ENCODE data around the gene ITIH1.

ITIH1 gene

DNA sequence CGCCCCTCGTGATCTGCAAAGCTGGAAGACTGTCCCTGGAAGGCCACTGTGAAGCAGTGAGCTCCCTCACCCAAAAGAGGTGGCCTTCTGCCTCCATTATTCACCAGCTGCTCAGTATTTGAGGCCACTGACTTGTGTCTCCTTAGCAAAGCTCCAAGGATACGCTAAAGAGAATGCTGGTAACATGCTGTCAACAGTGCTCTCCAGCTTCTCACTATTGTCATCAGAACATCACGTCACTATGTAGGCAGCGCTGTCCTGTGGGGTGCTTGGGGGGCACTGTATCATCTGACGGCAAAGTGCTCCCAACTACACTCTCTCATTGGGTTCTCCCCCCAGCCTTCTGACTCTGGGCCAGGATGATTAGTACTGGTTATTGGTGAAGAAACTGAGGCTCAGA is 38.8 kb downstream of the ITIH1 start:
- no peak for DNase-seq (ENCODE audit: low read depth)

DNA sequence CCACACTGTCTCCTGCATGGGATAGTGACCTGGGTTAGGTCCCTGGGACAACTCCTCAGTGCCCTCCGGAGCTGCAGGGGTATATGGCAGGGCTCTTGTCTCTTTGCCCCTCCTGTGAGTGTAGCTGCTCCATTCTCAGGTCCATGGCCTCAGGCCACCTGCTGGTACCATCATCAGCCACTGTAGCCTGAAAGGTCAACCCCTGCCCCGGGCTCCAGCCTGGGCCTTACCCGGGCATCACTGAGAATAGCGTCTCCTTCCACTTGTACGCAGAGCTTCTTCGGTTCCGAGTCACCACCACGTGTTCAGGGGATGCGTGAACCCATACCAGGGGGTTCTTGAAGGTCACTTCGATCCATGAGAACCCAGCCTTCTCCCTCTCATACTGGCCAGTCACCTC is 39.3 kb downstream of the ITIH1 start:
- no peak for DNase-seq (ENCODE audit: low read depth)

DNA sequence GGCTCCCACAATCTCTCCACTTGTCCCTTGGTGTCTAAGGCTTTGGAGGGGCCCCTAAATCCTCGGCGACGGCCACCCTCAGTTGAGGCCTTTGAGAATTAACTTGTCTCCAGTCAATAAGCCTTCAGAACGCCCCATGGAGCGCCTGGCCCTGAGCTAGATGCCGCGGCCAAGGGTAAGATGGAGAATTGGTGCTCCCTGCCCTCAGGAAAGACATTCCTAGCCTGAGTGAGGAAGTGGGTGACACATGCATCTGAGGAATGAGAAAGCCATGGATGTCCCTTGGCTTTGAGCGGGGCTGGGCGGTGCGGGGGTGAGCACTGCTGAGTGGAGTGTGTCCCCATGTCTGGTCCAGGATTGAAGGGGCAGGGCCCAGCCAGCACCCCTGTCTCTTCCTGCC is 39.8 kb downstream of the ITIH1 start:
- no peak for DNase-seq (ENCODE audit: low read depth)

DNA sequence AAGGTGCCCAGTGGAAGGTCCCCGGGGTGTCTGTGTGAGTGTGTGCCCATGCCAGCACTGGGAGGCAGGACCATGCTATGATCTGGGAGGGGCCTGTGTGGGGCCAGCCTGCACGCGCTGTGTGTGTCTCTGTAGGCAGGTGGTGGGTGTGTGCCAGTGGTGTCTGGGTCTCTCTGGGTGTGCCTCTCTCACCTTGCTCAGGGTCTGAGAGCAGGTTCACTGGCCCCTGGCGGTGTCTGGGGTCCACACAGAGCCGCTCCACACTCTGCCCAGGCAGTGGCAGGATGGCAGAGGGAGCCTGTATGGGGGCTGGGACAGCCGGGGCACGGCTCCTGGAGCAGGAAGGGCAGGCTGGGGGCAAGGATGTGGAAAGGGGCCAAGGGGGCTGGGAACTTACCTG is 40.5 kb downstream of the ITIH1 start:
- DNase-seq (ENCODE audit: low read depth): no peak

DNA sequence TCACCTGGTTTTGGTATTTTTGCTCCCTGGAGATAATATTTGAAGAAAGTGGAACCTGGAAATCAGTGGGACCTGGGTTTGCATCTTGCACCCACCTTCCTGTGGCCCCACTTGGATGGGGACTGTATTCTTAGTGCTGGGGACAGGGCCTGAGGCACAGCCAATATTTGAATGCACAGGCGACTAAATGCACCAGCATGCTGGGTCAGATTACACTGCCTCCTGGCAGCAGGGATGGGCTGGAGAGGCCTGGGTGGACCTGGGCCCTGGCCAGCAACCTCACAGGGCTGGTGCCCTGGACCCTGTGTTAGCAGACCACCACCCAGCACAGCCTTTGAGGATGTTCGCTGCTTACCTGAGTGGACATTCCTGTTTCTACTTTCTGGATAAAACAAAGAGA is 42.5 kb downstream of the ITIH1 start:
- DNase-seq (ENCODE audit: low read depth): no peak

DNA sequence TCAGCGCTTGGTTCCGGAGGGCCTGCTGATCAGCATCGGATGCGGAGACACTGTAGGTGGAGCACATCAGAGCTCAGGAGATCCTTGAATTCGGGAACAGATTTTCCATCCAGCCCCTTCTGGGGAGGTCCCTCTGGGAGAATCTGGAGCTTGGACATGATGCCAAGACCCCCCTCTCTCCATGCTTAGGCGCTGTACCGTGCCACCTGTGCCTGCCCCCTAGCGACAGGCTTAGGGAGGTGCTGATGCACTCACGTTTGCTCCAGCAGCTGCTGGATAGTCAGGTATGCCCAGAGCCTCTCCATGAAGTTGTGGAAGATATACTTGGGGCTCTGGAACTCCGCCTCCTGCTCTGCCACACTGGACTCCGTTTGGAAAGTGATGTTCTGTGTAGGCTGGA is 43.3 kb downstream of the ITIH1 start:
- DNase-seq (ENCODE audit: low read depth): peak; percentile 12

- no peak for DNase-seq (ENCODE audit: low read depth)
Observed at GRCh38 chr3:52822363-52822762, 45.0 kb downstream of the ITIH1 start.

- no peak for DNase-seq (ENCODE audit: low read depth)
Observed at GRCh38 chr3:52824037-52824436, 46.6 kb downstream of the ITIH1 start.

DNA sequence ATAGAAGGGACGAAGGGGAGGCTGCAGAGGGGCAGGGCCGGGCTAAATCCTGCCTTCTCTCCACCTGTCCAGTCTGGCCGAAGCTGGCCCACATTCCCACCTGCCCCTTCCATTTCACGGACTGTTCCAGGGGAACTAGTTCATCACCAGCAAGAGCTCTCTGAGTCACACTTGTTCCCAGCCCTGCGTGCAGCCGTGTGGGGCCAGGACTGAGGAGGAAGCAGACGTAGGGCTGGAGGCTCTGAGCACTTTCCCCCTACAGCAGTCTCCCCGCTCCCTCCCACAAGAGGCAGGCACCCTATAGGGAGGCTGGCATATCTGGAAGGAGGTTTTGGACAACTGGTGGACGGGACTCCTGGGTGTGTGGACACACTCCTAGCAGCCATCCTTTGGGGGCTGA is 50.0 kb downstream of the ITIH1 start:
- DNase-seq (ENCODE audit: low read depth): no peak

DNA sequence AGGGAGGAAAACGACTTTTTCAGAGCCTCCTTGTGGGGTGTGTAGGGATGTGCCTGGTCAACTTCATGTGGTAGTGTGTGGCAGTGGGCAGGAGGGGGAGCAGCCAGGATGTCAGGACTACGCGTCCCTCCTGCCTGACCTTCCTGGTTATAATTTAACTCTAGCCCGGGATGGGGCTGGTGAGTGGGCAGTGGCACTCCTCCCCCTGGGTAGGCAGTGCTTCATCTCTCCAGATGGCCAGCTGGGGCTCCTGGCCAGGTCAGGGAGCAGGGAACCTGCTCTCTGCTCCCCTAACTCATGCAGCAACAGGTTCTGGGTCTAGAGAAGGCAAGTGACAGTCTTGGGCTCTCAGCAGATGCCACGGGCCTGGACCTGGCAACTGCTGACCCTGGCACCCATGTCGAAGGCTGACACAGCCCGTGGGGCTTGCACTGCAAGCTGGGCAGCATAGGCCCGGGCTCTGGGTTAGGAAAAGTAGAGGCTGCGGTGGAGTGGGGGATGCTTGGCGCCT is 50.5 kb downstream of the ITIH1 start:
- no peak for DNase-seq (ENCODE audit: low read depth)

DNA sequence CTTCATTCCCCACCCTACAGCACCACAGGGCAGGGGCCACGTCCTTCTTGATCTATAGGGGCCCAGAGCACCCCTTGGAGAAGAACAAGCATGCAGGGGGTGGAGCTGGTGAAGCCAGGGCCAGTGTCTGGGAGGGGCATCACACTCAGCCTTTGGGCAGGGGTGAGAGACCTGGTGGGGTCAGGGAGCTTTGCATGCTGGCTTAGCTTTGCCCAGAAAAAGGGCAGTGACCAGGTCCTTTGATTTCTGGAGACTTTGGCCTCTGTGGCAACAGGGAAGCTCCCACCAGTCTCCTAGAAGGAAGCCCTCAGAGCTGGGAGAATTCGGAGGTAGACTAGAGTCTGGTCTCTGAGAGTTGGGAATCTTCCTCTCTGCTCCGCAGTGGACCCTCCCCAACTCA is 52.1 kb downstream of the ITIH1 start:
- DNase-seq (ENCODE audit: low read depth): no peak

DNA sequence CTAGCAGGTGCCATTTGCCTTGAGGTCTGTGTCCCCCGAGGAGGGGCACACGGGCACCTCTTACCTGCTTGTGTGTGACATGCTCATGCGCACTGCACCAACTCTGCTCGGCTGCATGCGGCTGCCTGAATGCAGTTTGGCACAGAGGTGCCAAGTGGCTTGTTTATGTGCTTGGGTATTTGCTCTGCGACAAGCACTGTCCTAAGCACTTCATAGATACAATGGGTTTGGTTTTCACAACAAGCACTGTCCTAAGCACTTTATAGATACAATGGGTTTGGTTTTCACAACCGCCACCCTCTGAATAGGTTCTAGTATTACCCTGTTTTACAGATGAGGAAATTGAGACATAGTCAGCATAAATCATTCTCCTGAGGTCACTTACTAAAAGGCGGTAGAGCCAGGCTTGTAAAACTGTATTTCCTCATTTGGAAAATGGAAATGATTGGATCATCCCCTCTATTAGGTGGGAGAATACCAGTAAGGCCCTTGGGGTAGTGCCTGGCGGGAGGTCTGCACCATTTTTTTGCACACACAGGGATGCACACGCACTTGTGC is 52.6 kb downstream of the ITIH1 start:
- no peak for DNase-seq (ENCODE audit: low read depth)

- no peak for DNase-seq (ENCODE audit: low read depth)
Observed at GRCh38 chr3:52830535-52831258, 53.3 kb downstream of the ITIH1 start, which contains the start of gene ITIH4. ITIH4 (minus strand) TSS chr3:52830672; CDS start chr3:52830642, 30 bp downstream.

GRCh38 chr3:52831500-52832301 is 54.3 kb downstream of the ITIH1 start:
- DNase-seq (ENCODE audit: low read depth): no peak

GRCh38 chr3:52833202-52833601 is 55.8 kb downstream of the ITIH1 start:
- DNase-seq (ENCODE audit: low read depth): no peak

DNA sequence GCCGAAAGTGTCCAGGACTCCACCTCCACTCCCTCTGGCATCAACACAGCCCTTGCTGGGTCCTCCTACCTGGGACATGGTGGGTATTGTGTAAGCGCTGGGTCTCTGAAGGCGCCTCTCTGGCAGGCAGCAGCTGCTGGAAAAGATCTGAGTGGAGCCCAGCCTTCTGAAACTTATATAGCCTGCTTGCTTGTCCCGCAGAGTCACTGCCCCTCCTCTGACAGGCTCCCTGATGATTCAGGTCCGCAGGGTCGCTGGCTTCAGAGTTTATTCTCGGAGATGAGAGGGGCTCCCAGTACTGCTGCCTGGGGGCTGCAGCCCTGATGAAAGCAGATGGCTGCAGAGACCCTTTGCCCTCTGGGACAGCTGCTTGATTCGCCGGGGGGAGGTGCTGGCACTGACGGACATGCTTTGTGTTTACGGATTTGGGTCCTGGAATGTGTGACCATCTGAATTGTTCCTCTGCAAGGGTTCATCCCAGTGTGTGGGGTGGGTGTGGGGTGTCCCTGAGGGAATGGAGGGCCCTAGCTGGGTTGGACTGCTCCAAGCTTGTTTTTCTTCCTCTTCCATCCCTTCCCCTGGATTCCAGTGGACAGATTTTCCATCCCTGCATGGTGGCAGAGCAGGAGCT is 57.6 kb downstream of the ITIH1 start, which contains the start of gene MUSTN1:
MUSTN1 (minus strand) TSS at position 149 of the 631 bp plus-strand sequence; CDS start at position 78, 71 bp downstream.
- DNase-seq (ENCODE audit: low read depth): no peak

DNA sequence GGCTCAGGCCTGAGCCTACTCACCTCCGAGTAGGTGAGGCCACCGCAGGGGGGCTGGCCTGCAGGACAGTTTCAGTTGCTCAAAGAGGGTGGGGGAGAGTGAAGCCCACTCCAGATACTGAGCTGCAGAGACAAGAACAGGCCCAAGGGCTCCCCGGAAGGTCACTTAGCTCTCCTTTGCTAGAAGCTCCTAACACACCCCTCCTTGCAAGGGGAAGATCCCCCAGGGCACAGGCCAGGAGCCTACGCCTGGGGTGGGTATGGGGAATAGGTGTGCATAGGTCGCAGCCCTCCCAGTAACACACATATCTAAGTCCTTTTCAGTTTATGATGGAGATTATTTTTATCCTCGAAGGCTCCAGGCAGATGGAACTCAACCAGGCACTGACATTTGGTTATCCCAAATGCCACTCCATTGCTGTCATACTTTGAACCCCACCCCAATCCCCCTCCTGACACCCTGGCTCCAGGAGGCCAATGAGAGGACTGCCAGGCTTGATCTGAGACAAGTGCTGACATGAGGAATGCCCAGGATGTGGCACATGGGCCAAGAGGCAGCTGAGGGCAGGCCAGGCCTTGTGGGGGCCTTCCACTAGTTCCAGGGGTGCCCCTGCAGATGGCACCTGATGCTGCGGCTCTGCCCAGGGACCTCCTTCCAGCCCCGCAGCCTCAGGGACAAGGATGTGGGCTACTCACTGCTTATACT is 58.5 kb downstream of the ITIH1 start:
- no peak for DNase-seq (ENCODE audit: low read depth)

DNA sequence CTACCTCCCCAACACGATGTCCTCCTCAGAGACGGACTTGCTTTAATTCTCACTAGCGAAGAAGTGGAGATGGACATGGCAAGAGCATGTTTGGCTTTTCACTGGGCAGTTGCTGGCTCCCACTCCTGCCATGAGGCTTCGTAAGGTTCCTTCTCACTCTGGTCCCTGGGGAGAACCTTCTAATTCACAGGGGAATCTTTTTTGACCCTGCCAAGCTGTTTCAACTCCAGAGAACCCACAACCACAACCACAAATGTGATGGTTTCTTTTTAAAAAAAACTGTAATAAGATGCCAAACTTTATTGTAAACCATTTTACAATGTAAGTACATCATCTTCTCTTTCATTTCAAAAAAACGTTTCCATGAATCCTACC is 59.1 kb downstream of the ITIH1 start:
- DNase-seq (ENCODE audit: low read depth): no peak

DNA sequence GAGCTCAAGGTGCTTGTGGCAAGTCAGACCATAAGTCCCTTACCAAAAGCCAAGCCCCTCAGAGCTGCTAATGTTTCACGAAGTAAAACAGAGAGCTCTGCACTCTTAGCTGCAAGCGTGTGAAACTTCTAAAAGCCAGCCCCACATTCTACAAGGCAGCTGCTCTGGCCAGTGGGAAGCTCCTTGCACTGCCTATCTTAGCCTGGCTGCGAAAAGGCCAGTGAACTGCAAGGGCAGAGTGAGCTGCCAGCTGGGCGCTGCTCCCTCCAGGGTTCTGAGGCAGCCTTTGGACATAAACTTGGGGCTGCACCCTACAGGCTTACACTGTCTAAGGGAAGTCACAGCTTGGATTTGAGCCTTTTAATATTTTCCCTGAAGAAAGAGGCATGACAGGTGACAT is 59.6 kb downstream of the ITIH1 start:
- DNase-seq (ENCODE audit: low read depth): no peak

GRCh38 chr3:52838561-52839267 is 61.3 kb downstream of the ITIH1 start:
- no peak for DNase-seq (ENCODE audit: low read depth)

DNA sequence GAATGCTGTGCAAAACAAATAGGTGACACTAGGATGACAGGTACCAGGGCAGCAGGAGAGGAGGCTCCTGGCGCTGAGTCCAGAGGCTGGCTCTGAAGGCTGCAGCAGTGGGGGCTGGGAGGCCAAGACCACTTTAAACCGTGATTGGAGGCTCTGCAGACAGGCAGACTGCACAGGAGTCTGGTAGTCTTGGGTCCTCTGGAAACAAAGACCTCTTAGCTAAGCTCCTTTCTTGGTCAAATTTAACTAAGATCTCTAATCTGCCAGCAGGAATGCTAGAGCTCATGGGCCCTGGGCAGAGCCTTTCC is 61.8 kb downstream of the ITIH1 start:
- DNase-seq (ENCODE audit: low read depth): no peak

Measured in activated T-cell treated with anti-CD3 and anti-CD28 coated beads for 48 hours (primary cell).